Activated CD8-positive, alpha-beta T cell treated with anti-CD3 and anti-CD28 coated beads for 36 hours (primary cell): ENCODE data around the gene CYLD. TPM values are rescaled to one million over a fixed set of nuclear protein-coding genes. Genes with fewer than 3 reads are reported as not detected.

Experiments used
- ATAC-seq: fragments of 200-7000 bp; cut with Tn5 transposase; one replicate; pipeline ENCODE4 v1.10.0; 2021; ENCODE audit warnings: mild to moderate bottlenecking, moderate library complexity
- CTCF ChIA-PET: fragments of 350-600 bp; sonication (Branson Sonifier 250); formaldehyde crosslinking; loops from one replicate; lab custom pipeline; 2021; ENCODE audit warnings: antibody characterized with exemption; lab: Charles Lee
- POLR2A ChIA-PET: fragments of 350-600 bp; sonication (Branson Sonifier 250); formaldehyde crosslinking; loops from one replicate; lab custom pipeline; 2021; ENCODE audit warnings: antibody characterized with exemption; lab: Charles Lee
- DNase-seq: peaks from one replicate; pipeline ENCODE4 v3.0.0-alpha.2; 2020
- H3K27ac Mint-ChIP-seq: one replicate; pipeline ENCODE4 v1.8.0; 2021; ENCODE audit warnings: mild to moderate bottlenecking, mixed read lengths
- H3K27me3 Mint-ChIP-seq: one replicate; pipeline ENCODE4 v1.8.0; 2021; ENCODE audit warnings: mixed read lengths
- H3K36me3 Mint-ChIP-seq: one replicate; pipeline ENCODE4 v1.8.0; 2021; ENCODE audit warnings: low read depth, mixed read lengths
- H3K4me1 Mint-ChIP-seq: one replicate; pipeline ENCODE4 v1.8.0; 2021; ENCODE audit warnings: low read depth, mixed read lengths
- H3K4me3 Mint-ChIP-seq: one replicate; pipeline ENCODE4 v1.8.0; 2021; ENCODE audit warnings: mild to moderate bottlenecking, moderate library complexity, mixed read lengths
- H3K9me3 Mint-ChIP-seq: one replicate; pipeline ENCODE4 v1.8.0; 2021; ENCODE audit warnings: mixed read lengths
- intact Hi-C: fragments of 100-400 bp; cut with micrococcal nuclease; formaldehyde crosslinking; loops from one replicate; pipeline ENCODE4 v1.10.0; 2022
- total RNA-seq, 2 experiments: library from RNA; stranded (reverse); gene quantifications; one replicate each; pipeline ENCODE4 v1.2.3, GENCODE V29; 2021
- TF ChIP-seq, protein P1 (sequence below): fragments of 200-600 bp; IDR thresholded peaks from one replicate; pipeline ENCODE4 v1.8.0; 2022; ENCODE audit warnings: antibody characterized with exemption, mild to moderate bottlenecking

Gene CYLD
- total RNA-seq, 2 experiments from 2014 or later, result 86.4 to 94.4 TPM

DNA sequence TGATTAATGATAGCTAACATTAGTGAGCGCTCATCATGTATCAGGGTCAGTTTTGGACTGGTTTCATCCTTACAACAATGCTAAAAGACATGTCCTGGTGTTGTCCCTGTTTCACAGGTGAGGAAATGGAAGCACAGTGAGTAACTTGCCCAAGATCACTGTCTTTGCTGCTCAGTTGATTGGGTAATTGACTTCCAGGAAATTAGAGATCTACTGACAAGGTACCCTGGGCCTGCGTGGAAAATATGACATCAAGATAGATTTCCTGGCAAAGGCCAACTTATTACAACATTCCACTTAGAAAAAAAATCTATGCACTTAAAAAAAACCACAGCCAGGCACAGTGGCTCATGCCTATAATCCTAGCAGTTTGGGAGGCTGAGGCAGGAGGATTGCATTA, 96.3 kb downstream of the CYLD start:
- TF ChIP-seq, protein P1, sequence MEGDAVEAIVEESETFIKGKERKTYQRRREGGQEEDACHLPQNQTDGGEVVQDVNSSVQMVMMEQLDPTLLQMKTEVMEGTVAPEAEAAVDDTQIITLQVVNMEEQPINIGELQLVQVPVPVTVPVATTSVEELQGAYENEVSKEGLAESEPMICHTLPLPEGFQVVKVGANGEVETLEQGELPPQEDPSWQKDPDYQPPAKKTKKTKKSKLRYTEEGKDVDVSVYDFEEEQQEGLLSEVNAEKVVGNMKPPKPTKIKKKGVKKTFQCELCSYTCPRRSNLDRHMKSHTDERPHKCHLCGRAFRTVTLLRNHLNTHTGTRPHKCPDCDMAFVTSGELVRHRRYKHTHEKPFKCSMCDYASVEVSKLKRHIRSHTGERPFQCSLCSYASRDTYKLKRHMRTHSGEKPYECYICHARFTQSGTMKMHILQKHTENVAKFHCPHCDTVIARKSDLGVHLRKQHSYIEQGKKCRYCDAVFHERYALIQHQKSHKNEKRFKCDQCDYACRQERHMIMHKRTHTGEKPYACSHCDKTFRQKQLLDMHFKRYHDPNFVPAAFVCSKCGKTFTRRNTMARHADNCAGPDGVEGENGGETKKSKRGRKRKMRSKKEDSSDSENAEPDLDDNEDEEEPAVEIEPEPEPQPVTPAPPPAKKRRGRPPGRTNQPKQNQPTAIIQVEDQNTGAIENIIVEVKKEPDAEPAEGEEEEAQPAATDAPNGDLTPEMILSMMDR, result no peak
- Mint-ChIP-seq H3K27me3 (peaks cover 10% of the 10 kb centered on the region), H3K27ac (no peak overlapping the region), H3K4me1 (peaks cover 22% of the 10 kb centered on the region), H3K4me3 (no peak overlapping the region), H3K36me3 (no peaks in the 10 kb centered on the region), H3K9me3 (no peaks in the 10 kb centered on the region)
- ChIA-PET POLR2A (no interaction called here), CTCF (interaction anchor here (0.8 kb wide), 1 partner anchor 32 kb away, joined by 5 read pairs; no protein-coding TSS in a partner anchor)
- DNase-seq (no peak), ATAC-seq (no peak)
- intact Hi-C loops, result no loop called here

DNA sequence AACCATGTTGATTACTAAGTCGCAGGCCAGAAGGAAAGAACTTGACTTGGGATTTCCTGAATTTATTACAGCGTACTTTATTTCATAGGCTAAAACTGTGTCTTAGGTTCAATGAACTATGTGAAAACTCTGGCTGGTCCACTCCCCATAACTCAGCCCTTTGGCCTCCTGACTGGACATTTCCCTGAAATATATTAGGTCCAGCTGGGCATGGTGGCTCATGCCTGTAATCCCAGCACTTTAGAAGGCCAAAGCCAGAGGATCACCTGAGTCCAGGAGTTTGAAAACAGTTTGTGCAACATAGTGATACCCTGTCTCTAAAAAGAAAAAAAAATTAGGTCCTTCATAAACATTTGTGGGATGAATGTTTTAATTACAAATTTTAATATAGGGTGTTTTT, 97.0 kb downstream of the CYLD start:
- Mint-ChIP-seq H3K27me3 (peaks cover 11% of the 10 kb centered on the region), H3K36me3 (no peaks in the 10 kb centered on the region), H3K4me3 (no peak overlapping the region), H3K27ac (no peak overlapping the region), H3K9me3 (no peaks in the 10 kb centered on the region), H3K4me1 (peaks cover 22% of the 10 kb centered on the region)
- intact Hi-C loops, result no loop called here
- no peak for ATAC-seq
- ChIA-PET CTCF (interaction anchor here (0.8 kb wide), 1 partner anchor 32 kb away, joined by 5 read pairs; no protein-coding TSS in a partner anchor), POLR2A (no interaction called here)
- DNase-seq, result no peak
- TF ChIP-seq, protein P1, result no peak

DNA sequence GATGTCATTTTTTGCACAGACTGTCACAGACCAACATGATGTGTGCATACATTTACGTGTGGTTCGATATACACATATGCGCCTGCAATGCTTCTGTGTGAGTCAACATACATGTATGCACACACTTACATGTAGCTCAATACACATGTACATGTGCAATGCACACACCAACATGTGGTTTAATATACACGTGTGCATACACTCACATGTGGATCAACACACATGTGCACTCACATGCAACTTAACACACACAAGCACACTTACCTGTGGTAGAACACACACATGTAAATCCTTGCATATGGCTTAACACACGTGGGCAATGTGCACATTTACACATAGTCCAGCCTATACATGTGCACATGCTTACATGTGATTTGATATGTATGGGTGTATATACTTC, 97.5 kb downstream of the CYLD start:
- no peak for ATAC-seq
- no peaks in the 10 kb centered on the region for H3K36me3 Mint-ChIP-seq
- H3K27ac Mint-ChIP-seq, result no peak overlapping the region
- no peaks in the 10 kb centered on the region for H3K9me3 Mint-ChIP-seq
- no peak overlapping the region for H3K4me3 Mint-ChIP-seq
- peaks cover 11% of the 10 kb centered on the region for H3K27me3 Mint-ChIP-seq
- TF ChIP-seq, protein P1, result no peak
- CTCF ChIA-PET, result no interaction called here
- DNase-seq, result no peak
- POLR2A ChIA-PET, result no interaction called here
- intact Hi-C loops, result no loop called here
- H3K4me1 Mint-ChIP-seq, result peaks cover 22% of the 10 kb centered on the region

DNA sequence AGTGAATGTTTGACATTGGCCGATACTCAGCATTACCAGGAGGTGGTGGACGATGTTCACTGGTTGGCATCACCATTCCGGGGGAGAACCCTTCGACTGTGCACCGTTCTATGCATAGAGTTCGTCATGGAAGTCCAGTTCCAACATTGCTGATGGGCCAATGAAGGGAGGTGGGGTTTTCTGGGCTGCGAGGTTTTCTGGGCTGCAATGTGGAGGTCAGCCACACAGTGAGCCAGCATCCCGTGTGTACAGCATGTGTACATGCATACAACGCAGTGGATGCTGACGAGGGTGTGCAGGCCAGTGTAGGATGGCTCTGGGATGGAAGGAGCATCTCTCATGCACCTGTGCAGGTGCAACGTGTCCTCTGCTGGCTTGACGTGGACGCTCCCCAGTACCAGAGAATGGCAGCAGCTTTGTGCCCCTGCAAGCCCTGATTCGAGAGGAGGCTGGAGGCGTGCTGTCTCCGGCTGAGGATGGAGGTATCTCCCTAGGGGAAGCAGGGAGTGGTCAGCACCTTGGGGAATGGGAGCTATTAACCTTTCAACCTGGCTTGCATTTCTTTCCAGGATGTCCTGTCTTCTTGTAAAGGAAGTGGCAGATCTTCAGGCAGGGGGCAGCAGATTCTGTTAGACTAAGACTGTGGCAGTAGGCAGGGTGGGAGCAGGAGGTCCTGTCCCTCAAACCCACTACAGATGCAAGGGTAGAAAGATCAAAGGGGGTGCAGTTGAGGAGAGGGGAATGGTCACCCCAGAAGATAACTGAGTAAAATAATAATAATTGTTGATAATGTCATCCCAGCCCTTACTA, 98.2 kb downstream of the CYLD start:
- Mint-ChIP-seq H3K4me1 (peaks cover 22% of the 10 kb centered on the region), H3K27me3 (peaks cover 11% of the 10 kb centered on the region), H3K9me3 (no peaks in the 10 kb centered on the region), H3K27ac (no peak overlapping the region), H3K36me3 (no peaks in the 10 kb centered on the region), H3K4me3 (no peak overlapping the region)
- ChIA-PET CTCF (interaction anchor here (1.9 kb wide), 1 partner anchor 34 kb away, joined by 6 read pairs; no protein-coding TSS in a partner anchor), POLR2A (no interaction called here)
- intact Hi-C loops, result no loop called here
- peak; percentile 28 for DNase-seq
- ATAC-seq, result no peak
- TF ChIP-seq, protein P1, result no peak
